Astrocyte of the spinal cord (primary cell): ENCODE results near the gene FOXO3.

Experiments
- DNase-seq: peaks from one replicate; pipeline ENCODE4 v3.0.0; 2011; ENCODE audit warnings: low read depth, low spot score
- H3K4me3 ChIP-seq: 2 replicates; pipeline ENCODE4 v1.5.1; 2011; ENCODE audit warnings: low read depth, mild to moderate bottlenecking, low read length, moderate library complexity
- in situ Hi-C: cut with HindIII; loops from 2 replicates; pipeline ENCODE4 v1.10.0; 2017; ENCODE audit warnings: low sequenced_read_pairs
- TF ChIP-seq, protein P1 (sequence below): IDR thresholded peaks from 2 replicates; pipeline ENCODE4 v1.5.1; 2012; ENCODE audit warnings: low read depth, mild to moderate bottlenecking, low read length, inconsistent platforms

The FOXO3 gene

DNA sequence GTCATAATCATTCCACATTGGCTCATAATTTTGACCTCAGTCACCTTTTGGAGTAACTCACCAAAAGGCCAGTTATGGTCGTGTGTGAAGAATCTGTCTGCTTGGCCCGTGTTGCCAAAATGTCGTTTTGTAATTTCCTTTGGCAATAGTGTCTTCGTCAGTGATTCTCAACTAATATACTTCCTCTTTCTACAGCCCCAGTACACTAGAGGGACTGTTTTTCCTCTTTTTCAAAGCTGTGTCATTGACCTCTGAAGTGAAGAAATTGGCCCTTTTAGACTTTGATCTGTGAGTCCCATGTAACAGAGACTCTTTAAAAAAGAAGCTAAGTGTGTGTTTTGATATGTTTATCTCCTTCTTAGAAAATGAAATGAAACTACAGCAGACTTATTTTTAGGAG, 5.2 kb downstream of the FOXO3 start:
- H3K4me3 ChIP-seq, result no peak overlapping the region
- DNase-seq, result peak; percentile 46
- in situ Hi-C loops, result no loop called here
- TF ChIP-seq, protein P1, sequence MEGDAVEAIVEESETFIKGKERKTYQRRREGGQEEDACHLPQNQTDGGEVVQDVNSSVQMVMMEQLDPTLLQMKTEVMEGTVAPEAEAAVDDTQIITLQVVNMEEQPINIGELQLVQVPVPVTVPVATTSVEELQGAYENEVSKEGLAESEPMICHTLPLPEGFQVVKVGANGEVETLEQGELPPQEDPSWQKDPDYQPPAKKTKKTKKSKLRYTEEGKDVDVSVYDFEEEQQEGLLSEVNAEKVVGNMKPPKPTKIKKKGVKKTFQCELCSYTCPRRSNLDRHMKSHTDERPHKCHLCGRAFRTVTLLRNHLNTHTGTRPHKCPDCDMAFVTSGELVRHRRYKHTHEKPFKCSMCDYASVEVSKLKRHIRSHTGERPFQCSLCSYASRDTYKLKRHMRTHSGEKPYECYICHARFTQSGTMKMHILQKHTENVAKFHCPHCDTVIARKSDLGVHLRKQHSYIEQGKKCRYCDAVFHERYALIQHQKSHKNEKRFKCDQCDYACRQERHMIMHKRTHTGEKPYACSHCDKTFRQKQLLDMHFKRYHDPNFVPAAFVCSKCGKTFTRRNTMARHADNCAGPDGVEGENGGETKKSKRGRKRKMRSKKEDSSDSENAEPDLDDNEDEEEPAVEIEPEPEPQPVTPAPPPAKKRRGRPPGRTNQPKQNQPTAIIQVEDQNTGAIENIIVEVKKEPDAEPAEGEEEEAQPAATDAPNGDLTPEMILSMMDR, result peak; percentile 3

GRCh38 chr6:108566406-108566805, 5.7 kb downstream of the FOXO3 start:
- no peak for DNase-seq
- TF ChIP-seq, protein P1, result no peak
- no peak overlapping the region for H3K4me3 ChIP-seq
- in situ Hi-C loops, result no loop called here

DNA sequence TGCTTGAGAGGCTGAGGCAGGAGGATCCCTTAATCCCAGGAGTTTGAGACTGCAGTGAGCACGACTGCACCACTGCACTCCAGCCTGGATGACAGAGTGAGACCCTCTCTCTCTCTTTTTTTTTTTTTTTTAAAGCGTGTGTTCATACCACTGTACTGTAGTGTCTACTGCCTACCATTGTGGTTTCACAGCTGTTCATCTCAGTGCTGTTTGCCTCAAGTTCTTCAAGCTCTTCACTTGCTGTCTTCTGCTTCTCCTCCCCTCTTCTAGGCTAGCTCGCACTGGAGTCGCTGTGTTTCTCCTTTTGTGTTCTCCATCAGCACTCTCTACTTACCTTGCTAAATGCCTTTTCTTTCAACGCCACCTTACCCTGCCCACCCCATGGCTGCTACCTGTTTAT, 7.4 kb downstream of the FOXO3 start:
- TF ChIP-seq, protein P1, result no peak
- in situ Hi-C loops, result no loop called here
- DNase-seq, result no peak
- no peak overlapping the region for H3K4me3 ChIP-seq

- TF ChIP-seq, protein P1, result no peak
- no peak for DNase-seq
- H3K4me3 ChIP-seq, result no peak overlapping the region
- in situ Hi-C loops, result no loop called here
Measured at GRCh38 chr6:108568551-108569305, 8.0 kb downstream of the FOXO3 start.

- in situ Hi-C loops, result no loop called here
- DNase-seq, result peak; percentile 40
- TF ChIP-seq, protein P1, result peak; percentile 9
- no peak overlapping the region for H3K4me3 ChIP-seq
Measured at GRCh38 chr6:108570517-108570916, 9.8 kb downstream of the FOXO3 start.

DNA sequence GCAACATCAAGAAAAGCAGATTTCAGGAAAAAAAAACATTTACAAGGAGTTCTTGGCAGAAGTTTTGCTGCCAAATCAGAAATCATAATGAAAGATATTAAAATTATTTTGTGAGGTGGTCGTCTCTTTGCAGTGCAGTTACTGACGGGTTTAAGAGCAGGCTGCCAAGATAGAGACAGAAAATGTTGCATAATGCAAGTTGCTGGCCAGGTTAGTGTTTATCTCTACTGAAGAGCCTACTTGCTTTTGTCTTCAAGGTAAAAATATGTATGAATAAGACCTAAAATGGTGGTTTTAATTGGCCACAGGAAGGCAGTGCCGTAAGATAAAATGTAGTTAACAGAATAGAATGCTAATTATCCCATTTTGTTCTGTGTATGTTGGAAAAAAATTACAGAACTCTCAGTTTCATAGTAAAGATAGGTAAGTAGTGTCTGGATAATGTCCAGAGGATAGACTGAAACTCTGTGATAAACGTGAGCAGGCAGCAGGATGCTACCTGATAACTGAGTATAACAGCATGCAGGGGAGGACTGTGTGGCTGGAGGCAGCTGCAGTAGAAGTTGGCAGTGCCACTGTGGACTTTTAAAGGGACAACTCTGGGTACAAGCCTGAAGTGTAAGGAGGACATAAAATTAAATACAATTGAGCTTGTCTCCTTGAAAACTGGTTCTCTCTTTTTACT, 13.9 kb downstream of the FOXO3 start:
- in situ Hi-C loops, result no loop called here
- H3K4me3 ChIP-seq, result no peak overlapping the region
- TF ChIP-seq, protein P1, result no peak
- DNase-seq, result no peak
